HL-60 (cell line): ENCODE data around the gene GBP6.

Experiments used
- GABPA ChIP-seq: IDR thresholded peaks from 2 replicates; pipeline ENCODE4 v1.6.1; 2012; ENCODE audit warnings: low read depth
- POLR2AphosphoS5 ChIP-seq: IDR thresholded peaks from 2 replicates; pipeline ENCODE4 v1.6.1; 2012; ENCODE audit warnings: low read depth
- SPI1 ChIP-seq: IDR thresholded peaks from 2 replicates; pipeline ENCODE4 v1.6.1; 2012; ENCODE audit warnings: low read depth, mild to moderate bottlenecking, borderline replicate concordance
- TF ChIP-seq, protein P1 (sequence below): IDR thresholded peaks from one replicate; pipeline ENCODE4 v1.5.1; 2011; ENCODE audit warnings: low read length, control low read depth, inconsistent platforms; ENCODE audit not compliant: insufficient read depth
- TF ChIP-seq, protein P2 (sequence below): IDR thresholded peaks from 2 replicates; pipeline ENCODE4 v1.6.1; 2012; ENCODE audit warnings: low read depth; ENCODE audit not compliant: insufficient replicate concordance

DNA sequence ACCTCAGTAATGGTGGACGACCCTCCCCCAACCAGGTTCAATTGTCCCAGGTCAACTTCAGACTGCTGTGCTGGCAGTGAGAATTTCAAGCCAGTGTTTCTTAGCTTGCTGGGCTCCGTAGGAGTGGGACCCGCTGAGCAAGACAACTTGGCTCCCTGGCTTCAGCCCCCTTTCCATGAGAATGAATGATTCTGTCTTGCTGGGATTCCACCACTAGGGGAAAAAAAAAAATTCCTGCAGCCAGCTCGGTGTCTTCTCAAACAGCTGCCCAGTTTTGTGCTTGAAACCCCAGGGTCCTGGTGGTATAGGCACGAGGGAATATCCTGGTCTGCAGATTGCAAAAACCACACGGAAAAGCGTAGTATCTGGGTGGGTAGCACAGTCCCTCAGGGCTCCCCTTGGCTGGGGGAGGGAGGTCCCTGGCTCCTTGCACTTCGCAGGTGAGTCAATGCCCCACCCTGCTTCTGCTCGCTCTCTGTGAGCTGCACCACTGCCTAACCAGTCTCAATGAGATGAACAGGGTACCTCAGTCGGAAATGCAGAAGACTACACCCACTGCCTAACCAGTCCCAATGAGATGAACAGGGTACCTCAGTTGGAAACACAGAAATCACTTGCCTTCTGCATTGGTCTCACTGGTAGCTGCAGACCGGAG, 41.5 kb downstream of the GBP6 start:
- TF ChIP-seq, protein P1, sequence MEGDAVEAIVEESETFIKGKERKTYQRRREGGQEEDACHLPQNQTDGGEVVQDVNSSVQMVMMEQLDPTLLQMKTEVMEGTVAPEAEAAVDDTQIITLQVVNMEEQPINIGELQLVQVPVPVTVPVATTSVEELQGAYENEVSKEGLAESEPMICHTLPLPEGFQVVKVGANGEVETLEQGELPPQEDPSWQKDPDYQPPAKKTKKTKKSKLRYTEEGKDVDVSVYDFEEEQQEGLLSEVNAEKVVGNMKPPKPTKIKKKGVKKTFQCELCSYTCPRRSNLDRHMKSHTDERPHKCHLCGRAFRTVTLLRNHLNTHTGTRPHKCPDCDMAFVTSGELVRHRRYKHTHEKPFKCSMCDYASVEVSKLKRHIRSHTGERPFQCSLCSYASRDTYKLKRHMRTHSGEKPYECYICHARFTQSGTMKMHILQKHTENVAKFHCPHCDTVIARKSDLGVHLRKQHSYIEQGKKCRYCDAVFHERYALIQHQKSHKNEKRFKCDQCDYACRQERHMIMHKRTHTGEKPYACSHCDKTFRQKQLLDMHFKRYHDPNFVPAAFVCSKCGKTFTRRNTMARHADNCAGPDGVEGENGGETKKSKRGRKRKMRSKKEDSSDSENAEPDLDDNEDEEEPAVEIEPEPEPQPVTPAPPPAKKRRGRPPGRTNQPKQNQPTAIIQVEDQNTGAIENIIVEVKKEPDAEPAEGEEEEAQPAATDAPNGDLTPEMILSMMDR = no peak
- TF ChIP-seq POLR2AphosphoS5 (no peak), GABPA (no peak), SPI1 (no peak)
- TF ChIP-seq, protein P2, sequence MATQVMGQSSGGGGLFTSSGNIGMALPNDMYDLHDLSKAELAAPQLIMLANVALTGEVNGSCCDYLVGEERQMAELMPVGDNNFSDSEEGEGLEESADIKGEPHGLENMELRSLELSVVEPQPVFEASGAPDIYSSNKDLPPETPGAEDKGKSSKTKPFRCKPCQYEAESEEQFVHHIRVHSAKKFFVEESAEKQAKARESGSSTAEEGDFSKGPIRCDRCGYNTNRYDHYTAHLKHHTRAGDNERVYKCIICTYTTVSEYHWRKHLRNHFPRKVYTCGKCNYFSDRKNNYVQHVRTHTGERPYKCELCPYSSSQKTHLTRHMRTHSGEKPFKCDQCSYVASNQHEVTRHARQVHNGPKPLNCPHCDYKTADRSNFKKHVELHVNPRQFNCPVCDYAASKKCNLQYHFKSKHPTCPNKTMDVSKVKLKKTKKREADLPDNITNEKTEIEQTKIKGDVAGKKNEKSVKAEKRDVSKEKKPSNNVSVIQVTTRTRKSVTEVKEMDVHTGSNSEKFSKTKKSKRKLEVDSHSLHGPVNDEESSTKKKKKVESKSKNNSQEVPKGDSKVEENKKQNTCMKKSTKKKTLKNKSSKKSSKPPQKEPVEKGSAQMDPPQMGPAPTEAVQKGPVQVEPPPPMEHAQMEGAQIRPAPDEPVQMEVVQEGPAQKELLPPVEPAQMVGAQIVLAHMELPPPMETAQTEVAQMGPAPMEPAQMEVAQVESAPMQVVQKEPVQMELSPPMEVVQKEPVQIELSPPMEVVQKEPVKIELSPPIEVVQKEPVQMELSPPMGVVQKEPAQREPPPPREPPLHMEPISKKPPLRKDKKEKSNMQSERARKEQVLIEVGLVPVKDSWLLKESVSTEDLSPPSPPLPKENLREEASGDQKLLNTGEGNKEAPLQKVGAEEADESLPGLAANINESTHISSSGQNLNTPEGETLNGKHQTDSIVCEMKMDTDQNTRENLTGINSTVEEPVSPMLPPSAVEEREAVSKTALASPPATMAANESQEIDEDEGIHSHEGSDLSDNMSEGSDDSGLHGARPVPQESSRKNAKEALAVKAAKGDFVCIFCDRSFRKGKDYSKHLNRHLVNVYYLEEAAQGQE = no peak
